ENCODE data around the gene C13orf46. TPM values are rescaled to one million over a fixed set of nuclear protein-coding genes. Genes with fewer than 3 reads are reported as not detected.

C13orf46 gene
- total and polyA plus RNA-seq, 2 donors (not counting 1 experiment from before 2014, with no cell fraction given): 1.4 to 4.8 TPM

DNA sequence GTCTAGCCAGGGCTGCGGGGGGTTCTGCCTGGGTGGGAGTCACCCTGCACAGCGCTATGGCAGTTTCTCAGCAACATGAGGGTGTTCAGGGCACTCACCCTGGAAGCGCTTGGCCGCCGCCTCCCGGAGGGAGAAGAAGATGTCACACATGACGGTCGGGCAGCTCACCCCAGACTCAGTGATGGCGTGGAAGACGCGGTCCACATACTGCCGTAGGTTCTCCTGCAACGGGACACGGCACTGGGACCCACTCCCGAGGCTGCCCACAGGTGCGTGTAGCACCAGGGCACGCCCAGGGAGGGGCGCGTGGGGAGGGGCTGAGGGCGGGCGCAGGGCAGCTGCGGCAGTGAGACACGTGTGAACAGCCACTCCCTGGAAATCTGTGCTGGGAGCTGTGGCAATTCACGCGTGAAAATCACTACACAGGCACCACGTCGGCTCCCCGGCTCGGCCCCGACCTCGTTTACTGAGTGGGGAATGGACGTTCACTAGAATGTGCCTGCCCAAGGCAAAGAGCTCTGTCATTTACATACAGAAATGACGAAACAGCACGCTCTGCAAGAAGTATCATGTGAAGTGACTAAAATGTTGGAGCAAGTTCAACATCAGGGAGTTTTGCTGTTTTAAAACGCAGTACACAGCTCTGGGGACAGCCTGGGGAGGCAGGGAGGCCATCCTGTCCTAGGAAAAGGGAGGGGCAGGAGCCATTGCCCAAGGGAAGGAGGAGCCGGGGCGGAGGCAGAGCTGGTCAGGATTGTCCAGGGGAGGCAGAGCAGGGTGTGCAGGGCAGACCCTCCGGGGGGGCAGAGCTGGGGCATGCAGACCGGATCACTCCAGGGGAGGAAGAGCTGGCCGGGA is 41.5 kb upstream of the C13orf46 start:
- Mint-ChIP-seq H3K4me3 (no peak overlapping the region), H3K27ac (no peak overlapping the region), H3K9me3 (ENCODE audit: insufficient read depth) (no peaks in the 10 kb centered on the region), H3K27me3 (no peaks in the 10 kb centered on the region), H3K4me1 (no peaks in the 10 kb centered on the region)
- H3K4me3 ChIP-seq (ENCODE audit: control extremely low read depth in 1 of 5, extremely low read depth in 1 of 5, insufficient read depth in 1 of 5, low read depth in 2 of 5, low read length in 4 of 5): no peak overlapping the region
- ATAC-seq (ENCODE audit: low read depth): no peak
- H3K27me3 ChIP-seq (replicated peaks in 1 of 4; ENCODE audit: control extremely low read depth in 1 of 4, control insufficient read depth in 3 of 4, insufficient read depth in 4 of 4, low read length in 3 of 4): no peaks in the 10 kb centered on the region
- peaks cover 29% of the 10 kb centered on the region for H4K20me1 ChIP-seq (ENCODE audit: control insufficient read depth, insufficient read depth, low read length, poor library complexity, severe bottlenecking)
- H3K36me3 ChIP-seq (replicated peaks in 1 of 2; ENCODE audit: control extremely low read depth in 1 of 2, control insufficient read depth in 1 of 2, extremely low read depth in 1 of 2, insufficient read depth in 2 of 2, low read length in 1 of 2): peaks cover 0 to 85% of the 10 kb centered on the region in 2 experiments
- no peak for DNase-seq
- intact Hi-C loops (cut with micrococcal nuclease): no loop called here
- H2AFZ ChIP-seq (ENCODE audit: insufficient read depth, low read depth, low read length, poor library complexity, severe bottlenecking): no peak overlapping the region
- H3K4me1 ChIP-seq (ENCODE audit: control insufficient read depth in 2 of 2, insufficient read depth in 2 of 2, low read length in 2 of 2): no peaks in the 10 kb centered on the region
- POLR2A ChIA-PET: no interaction called here
- H3K9me3 ChIP-seq (ENCODE audit: control extremely low read depth in 1 of 3, control insufficient read depth in 2 of 3, insufficient read depth in 1 of 3, low read length in 2 of 3): peaks cover 0 to 3% (median 0%) of the 10 kb centered on the region in 3 donors
- CTCF ChIA-PET: no interaction called here
- H3K27ac ChIP-seq (ENCODE audit: low read length in 2 of 2): no peak overlapping the region
- no peak overlapping the region for H3K4me2 ChIP-seq (replicated peaks; ENCODE audit: low read depth, low read length, poor library complexity, severe bottlenecking)
- TF ChIP-seq EZH2 (IDR thresholded peaks at IDR 0.05; ENCODE audit: borderline replicate concordance, insufficient read depth, low read depth, low read length, poor library complexity, severe bottlenecking): no peak
- TF ChIP-seq, protein P1, sequence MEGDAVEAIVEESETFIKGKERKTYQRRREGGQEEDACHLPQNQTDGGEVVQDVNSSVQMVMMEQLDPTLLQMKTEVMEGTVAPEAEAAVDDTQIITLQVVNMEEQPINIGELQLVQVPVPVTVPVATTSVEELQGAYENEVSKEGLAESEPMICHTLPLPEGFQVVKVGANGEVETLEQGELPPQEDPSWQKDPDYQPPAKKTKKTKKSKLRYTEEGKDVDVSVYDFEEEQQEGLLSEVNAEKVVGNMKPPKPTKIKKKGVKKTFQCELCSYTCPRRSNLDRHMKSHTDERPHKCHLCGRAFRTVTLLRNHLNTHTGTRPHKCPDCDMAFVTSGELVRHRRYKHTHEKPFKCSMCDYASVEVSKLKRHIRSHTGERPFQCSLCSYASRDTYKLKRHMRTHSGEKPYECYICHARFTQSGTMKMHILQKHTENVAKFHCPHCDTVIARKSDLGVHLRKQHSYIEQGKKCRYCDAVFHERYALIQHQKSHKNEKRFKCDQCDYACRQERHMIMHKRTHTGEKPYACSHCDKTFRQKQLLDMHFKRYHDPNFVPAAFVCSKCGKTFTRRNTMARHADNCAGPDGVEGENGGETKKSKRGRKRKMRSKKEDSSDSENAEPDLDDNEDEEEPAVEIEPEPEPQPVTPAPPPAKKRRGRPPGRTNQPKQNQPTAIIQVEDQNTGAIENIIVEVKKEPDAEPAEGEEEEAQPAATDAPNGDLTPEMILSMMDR (IDR thresholded peaks at IDR 0.05): no peak
- no peak overlapping the region for H3K9ac ChIP-seq (ENCODE audit: low read length)
- WGBS (ENCODE audit: insufficient coverage): 98% methylated on average over 40 of the region's 40 CpGs
- H3K79me2 ChIP-seq (ENCODE audit: control insufficient read depth, insufficient read depth, low read length): peaks cover 4% of the 10 kb centered on the region

DNA sequence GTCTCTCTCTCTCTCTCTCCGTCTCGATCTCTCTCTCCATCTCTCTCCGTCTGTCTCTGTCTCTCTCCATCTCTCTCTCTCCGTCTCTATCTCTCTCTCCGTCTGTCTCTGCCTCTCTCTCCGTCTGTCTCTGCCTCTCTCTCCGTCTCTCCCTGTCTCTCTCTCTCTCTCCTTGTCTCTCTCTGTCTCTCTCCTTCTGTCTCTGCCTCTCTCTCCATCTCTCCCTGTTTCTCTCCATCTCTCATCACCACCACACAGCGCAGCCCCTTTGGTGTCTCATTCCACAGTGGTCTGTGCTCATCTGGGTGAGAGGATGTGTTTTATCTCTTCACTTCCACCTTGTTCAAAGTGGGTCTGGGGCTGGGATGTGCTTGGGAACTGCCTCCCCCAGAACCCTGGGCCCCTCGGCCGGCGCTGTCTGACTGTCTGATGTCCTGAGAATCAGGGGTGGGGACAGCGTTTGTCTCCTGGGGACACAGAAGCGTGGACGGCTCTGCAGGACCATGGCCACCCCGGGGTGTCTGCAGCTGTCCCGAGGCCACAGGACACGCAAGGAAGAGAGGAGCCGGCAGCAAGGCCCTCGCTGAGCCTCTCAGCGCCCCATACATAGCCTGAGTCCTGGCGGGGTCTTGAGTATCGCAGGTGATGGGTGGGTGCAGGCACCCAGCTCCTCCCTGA is 40.2 kb upstream of the C13orf46 start:
- CTCF ChIA-PET: no interaction called here
- H3K27ac ChIP-seq (ENCODE audit: low read length in 2 of 2): no peak overlapping the region
- no peak overlapping the region for H3K4me2 ChIP-seq (replicated peaks; ENCODE audit: low read depth, low read length, poor library complexity, severe bottlenecking)
- ATAC-seq (ENCODE audit: low read depth) (no peak), DNase-seq (no peak)
- no peaks in the 10 kb centered on the region for H3K27me3 ChIP-seq (replicated peaks in 1 of 4; ENCODE audit: control extremely low read depth in 1 of 4, control insufficient read depth in 3 of 4, insufficient read depth in 4 of 4, low read length in 3 of 4)
- no peak overlapping the region for H3K27ac Mint-ChIP-seq
- no peaks in the 10 kb centered on the region for H3K4me1 ChIP-seq (ENCODE audit: control insufficient read depth in 2 of 2, insufficient read depth in 2 of 2, low read length in 2 of 2)
- H3K9me3 Mint-ChIP-seq (ENCODE audit: insufficient read depth): no peaks in the 10 kb centered on the region
- peaks cover 0 to 90% of the 10 kb centered on the region in 2 experiments for H3K36me3 ChIP-seq (replicated peaks in 1 of 2; ENCODE audit: control extremely low read depth in 1 of 2, control insufficient read depth in 1 of 2, extremely low read depth in 1 of 2, insufficient read depth in 2 of 2, low read length in 1 of 2)
- no peak overlapping the region for H3K4me3 ChIP-seq (ENCODE audit: control extremely low read depth in 1 of 5, extremely low read depth in 1 of 5, insufficient read depth in 1 of 5, low read depth in 2 of 5, low read length in 4 of 5)
- no peaks in the 10 kb centered on the region for H3K9me3 ChIP-seq (ENCODE audit: control extremely low read depth in 1 of 3, control insufficient read depth in 2 of 3, insufficient read depth in 1 of 3, low read length in 2 of 3)
- H3K9ac ChIP-seq (ENCODE audit: low read length): no peak overlapping the region
- TF ChIP-seq EZH2 (IDR thresholded peaks at IDR 0.05; ENCODE audit: borderline replicate concordance, insufficient read depth, low read depth, low read length, poor library complexity, severe bottlenecking): no peak
- TF ChIP-seq, protein P1 (IDR thresholded peaks at IDR 0.05): no peak
- no peak overlapping the region for H2AFZ ChIP-seq (ENCODE audit: insufficient read depth, low read depth, low read length, poor library complexity, severe bottlenecking)
- peaks cover 35% of the 10 kb centered on the region for H4K20me1 ChIP-seq (ENCODE audit: control insufficient read depth, insufficient read depth, low read length, poor library complexity, severe bottlenecking)
- no peaks in the 10 kb centered on the region for H3K4me1 Mint-ChIP-seq
- intact Hi-C loops (cut with micrococcal nuclease): no loop called here
- WGBS (ENCODE audit: insufficient coverage): 96% methylated on average over 21 of the region's 22 CpGs
- no peaks in the 10 kb centered on the region for H3K27me3 Mint-ChIP-seq
- H3K79me2 ChIP-seq (ENCODE audit: control insufficient read depth, insufficient read depth, low read length): peaks cover 4% of the 10 kb centered on the region
- H3K4me3 Mint-ChIP-seq: no peak overlapping the region
- POLR2A ChIA-PET: no interaction called here

Data from B cell (primary cell).